ENCODE results near the gene IFI27L2.
A peak's percentile ranks its signal among the peaks of the same experiment; 100 is the strongest.

IFI27L2 gene

GRCh38 chr14:94145902-94146527 is 16.6 kb upstream of the IFI27L2 start:
- Histone ChIP-seq H3K9me3 (ENCODE audit: severe bottlenecking) (no peaks in the 10 kb centered on the region), H3K4me3 (ENCODE audit: low read depth, low read length) (no peak overlapping the region), H3K36me3 (no peaks in the 10 kb centered on the region), H3K27ac (peak overlapping the region; percentile 62), H3K27me3 (ENCODE audit: insufficient read depth, low read depth, severe bottlenecking) (no peaks in the 10 kb centered on the region)
- no peak for TF ChIP-seq CTCF (IDR thresholded peaks at IDR 0.05; ENCODE audit: low read depth, low read length)
- DNase-seq: no peak

- Histone ChIP-seq H3K27ac (peak overlapping the region; percentile 53), H3K4me3 (ENCODE audit: low read depth, low read length) (no peak overlapping the region), H3K36me3 (no peaks in the 10 kb centered on the region), H3K9me3 (ENCODE audit: severe bottlenecking) (no peaks in the 10 kb centered on the region), H3K27me3 (ENCODE audit: insufficient read depth, low read depth, severe bottlenecking) (no peaks in the 10 kb centered on the region)
- no peak for DNase-seq
- no peak for TF ChIP-seq CTCF (IDR thresholded peaks at IDR 0.05; ENCODE audit: low read depth, low read length)
Observed at GRCh38 chr14:94144765-94145164, 15.4 kb upstream of the IFI27L2 start.

GRCh38 chr14:94143711-94144110 is 14.3 kb upstream of the IFI27L2 start:
- no peaks in the 10 kb centered on the region for H3K36me3 ChIP-seq
- no peak for DNase-seq
- no peaks in the 10 kb centered on the region for H3K9me3 ChIP-seq (ENCODE audit: severe bottlenecking)
- TF ChIP-seq CTCF (IDR thresholded peaks at IDR 0.05; ENCODE audit: low read depth, low read length): no peak
- no peaks in the 10 kb centered on the region for H3K27me3 ChIP-seq (ENCODE audit: insufficient read depth, low read depth, severe bottlenecking)
- H3K27ac ChIP-seq: peak overlapping the region; percentile 30
- no peak overlapping the region for H3K4me3 ChIP-seq (ENCODE audit: low read depth, low read length)

GRCh38 chr14:94143239-94143638 is 13.8 kb upstream of the IFI27L2 start:
- Histone ChIP-seq H3K36me3 (no peaks in the 10 kb centered on the region), H3K9me3 (ENCODE audit: severe bottlenecking) (no peaks in the 10 kb centered on the region), H3K27me3 (ENCODE audit: insufficient read depth, low read depth, severe bottlenecking) (no peaks in the 10 kb centered on the region), H3K4me3 (ENCODE audit: low read depth, low read length) (no peak overlapping the region), H3K27ac (no peak overlapping the region; the same call in 1 of the 2 replicates)
- peak; percentile 73 for DNase-seq
- TF ChIP-seq CTCF (IDR thresholded peaks at IDR 0.05; ENCODE audit: low read depth, low read length): peak; percentile 64

DNA sequence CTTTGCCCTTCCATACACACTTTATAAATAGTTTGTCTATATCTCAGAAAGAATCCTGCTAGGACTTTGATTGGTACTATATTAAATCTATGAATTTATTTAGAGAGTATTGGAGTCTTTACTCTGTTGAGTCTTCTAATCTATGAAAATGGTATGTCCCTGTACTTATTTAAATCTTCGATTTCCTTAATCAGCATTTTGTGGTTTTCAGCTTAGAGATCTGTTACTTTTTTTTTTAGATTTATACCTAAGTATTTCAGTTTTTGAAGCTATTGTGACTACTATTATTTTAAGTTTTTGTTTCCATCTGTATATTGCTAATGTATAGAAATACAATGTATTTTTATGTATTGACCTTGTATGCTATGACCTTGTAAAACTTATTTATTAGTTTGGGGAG is 13.4 kb upstream of the IFI27L2 start:
- H3K9me3 ChIP-seq (ENCODE audit: severe bottlenecking): no peaks in the 10 kb centered on the region
- H3K4me3 ChIP-seq (ENCODE audit: low read depth, low read length): no peak overlapping the region
- TF ChIP-seq CTCF (IDR thresholded peaks at IDR 0.05; ENCODE audit: low read depth, low read length): no peak
- DNase-seq: no peak
- no peaks in the 10 kb centered on the region for H3K27me3 ChIP-seq (ENCODE audit: insufficient read depth, low read depth, severe bottlenecking)
- no peaks in the 10 kb centered on the region for H3K36me3 ChIP-seq
- H3K27ac ChIP-seq: no peak overlapping the region

DNA sequence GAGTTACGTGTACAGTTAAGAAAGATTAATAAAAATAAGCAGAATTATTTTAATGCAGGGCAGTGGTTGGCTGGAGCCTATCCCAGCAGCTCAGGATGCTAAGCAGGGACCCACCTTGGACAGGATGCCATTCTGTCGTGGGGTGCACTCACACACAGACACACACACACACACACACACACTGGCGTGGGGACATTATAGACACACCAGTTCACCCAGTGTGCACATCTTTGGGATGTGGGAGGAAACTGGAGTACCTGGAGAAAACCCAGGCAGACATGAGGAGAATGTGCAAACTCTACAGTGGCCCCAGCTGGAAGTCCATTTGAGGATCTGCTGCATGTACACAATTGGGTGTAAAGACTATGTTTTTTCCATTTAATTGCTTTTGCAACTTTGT is 12.8 kb upstream of the IFI27L2 start:
- no peak overlapping the region for H3K4me3 ChIP-seq (ENCODE audit: low read depth, low read length)
- no peaks in the 10 kb centered on the region for H3K9me3 ChIP-seq (ENCODE audit: severe bottlenecking)
- TF ChIP-seq CTCF (IDR thresholded peaks at IDR 0.05; ENCODE audit: low read depth, low read length): no peak
- no peak for DNase-seq
- no peaks in the 10 kb centered on the region for H3K27me3 ChIP-seq (ENCODE audit: insufficient read depth, low read depth, severe bottlenecking)
- no peaks in the 10 kb centered on the region for H3K36me3 ChIP-seq
- H3K27ac ChIP-seq: no peak overlapping the region
